Gastroesophageal sphincter (tissue), 3 donors: ENCODE measurements around the gene JADE1.

Experiments
- POLR2A ChIP-seq, 2 donors: fragments of 450-650 bp; IDR thresholded peaks; one replicate each; pipeline ENCODE4 v1.6.1; 2017; ENCODE audit warnings: antibody characterized with exemption in 2 of 2, mild to moderate bottlenecking in 2 of 2, moderate library complexity in 1 of 2
- POLR2AphosphoS5 ChIP-seq: sonication (generic); formaldehyde crosslinking; IDR thresholded peaks from one replicate; pipeline ENCODE4 v1.6.1; 2017; ENCODE audit warnings: antibody characterized with exemption
- TF ChIP-seq, protein P1 (sequence below), 4 experiments: fragments of 200-600 bp in 2 of 4; fragments of 450-650 bp in 2 of 4; sonication (generic) in 1 of 4; IDR thresholded peaks; one replicate each; pipeline ENCODE4 v1.5.1; 2017 to 2019; ENCODE audit warnings: antibody characterized with exemption in 4 of 4, mild to moderate bottlenecking in 2 of 4, moderate library complexity in 2 of 4

DNA sequence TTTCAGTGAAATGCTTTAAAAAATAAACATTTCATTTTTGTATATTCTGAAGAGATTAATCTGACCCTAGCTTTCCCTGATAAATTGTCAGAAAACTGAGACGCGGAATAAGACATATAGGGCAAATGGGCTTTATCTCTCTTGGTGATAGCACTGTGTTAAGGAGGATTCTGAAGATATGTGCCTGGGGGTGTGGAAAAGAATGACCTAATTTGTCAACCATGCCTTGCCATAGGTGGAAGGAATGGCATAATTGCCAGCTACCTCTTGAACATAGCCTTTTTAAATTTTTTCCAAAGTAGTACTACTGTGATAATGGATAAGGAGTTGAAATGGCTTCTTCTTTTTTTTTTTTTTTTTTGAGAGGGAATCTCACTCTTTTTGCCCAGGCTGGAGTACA lies 11.7 kb downstream of the JADE1 start:
- TF ChIP-seq POLR2AphosphoS5 (no peak), POLR2A (IDR thresholded peaks at IDR 0.05) (no peak)
- TF ChIP-seq, protein P1, sequence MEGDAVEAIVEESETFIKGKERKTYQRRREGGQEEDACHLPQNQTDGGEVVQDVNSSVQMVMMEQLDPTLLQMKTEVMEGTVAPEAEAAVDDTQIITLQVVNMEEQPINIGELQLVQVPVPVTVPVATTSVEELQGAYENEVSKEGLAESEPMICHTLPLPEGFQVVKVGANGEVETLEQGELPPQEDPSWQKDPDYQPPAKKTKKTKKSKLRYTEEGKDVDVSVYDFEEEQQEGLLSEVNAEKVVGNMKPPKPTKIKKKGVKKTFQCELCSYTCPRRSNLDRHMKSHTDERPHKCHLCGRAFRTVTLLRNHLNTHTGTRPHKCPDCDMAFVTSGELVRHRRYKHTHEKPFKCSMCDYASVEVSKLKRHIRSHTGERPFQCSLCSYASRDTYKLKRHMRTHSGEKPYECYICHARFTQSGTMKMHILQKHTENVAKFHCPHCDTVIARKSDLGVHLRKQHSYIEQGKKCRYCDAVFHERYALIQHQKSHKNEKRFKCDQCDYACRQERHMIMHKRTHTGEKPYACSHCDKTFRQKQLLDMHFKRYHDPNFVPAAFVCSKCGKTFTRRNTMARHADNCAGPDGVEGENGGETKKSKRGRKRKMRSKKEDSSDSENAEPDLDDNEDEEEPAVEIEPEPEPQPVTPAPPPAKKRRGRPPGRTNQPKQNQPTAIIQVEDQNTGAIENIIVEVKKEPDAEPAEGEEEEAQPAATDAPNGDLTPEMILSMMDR (IDR thresholded peaks at IDR 0.05) = no peak
